ENCODE measurements around the gene PPIC. TPM values are rescaled to one million over a fixed set of nuclear protein-coding genes. Genes with fewer than 3 reads are reported as not detected.

The PPIC gene
- total RNA-seq, 1 experiment from 2014 or later: 45.8 TPM

- Histone ChIP-seq H3K36me3 (ENCODE audit: control insufficient read depth, insufficient read depth, low read length) (no peaks in the 10 kb centered on the region), H3K4me1 (ENCODE audit: control insufficient read depth, insufficient read depth, low read length) (no peaks in the 10 kb centered on the region; the same call in 1 of the 2 replicates), H3K4me3 (ENCODE audit: low read depth in 2 of 2, low read length in 2 of 2) (no peak overlapping the region), H3K9me3 (ENCODE audit: control insufficient read depth, insufficient read depth, low read depth, low read length) (no peaks in the 10 kb centered on the region), H3K27me3 (ENCODE audit: control insufficient read depth, insufficient read depth, low read length) (peaks cover 42% of the 10 kb centered on the region), H3K27ac (ENCODE audit: low read length) (no peak overlapping the region)
- in situ Hi-C loops (cut with HindIII; ENCODE audit: low pct_unique_long_range_greater_than_20kb, low sequenced_read_pairs) (no loop called here), intact Hi-C loops (cut with micrococcal nuclease; ENCODE audit: unreplicated experiment) (no loop called here)
- TF ChIP-seq CTCF (IDR thresholded peaks at IDR 0.05) (no peak), REST (IDR thresholded peaks at IDR 0.05; ENCODE audit: insufficient read depth in 1 of 2, low read depth in 2 of 2, low read length in 1 of 2) (no peak), POLR2AphosphoS5 (IDR thresholded peaks at IDR 0.05; ENCODE audit: low read depth, low read length) (no peak), SIN3A (IDR thresholded peaks at IDR 0.05; ENCODE audit: borderline replicate concordance, insufficient read depth, low read depth, low read length) (no peak), TCF7L2 (IDR thresholded peaks at IDR 0.05; ENCODE audit: low read depth, low read length) (no peak)
- no TSS peak for BruUV-seq (replicated peaks)
- POLR2A ChIA-PET: no interaction called here
- ATAC-seq: no peak
- CTCF ChIA-PET: no interaction called here
- no peak for DNase-seq (ENCODE audit: low read depth, low spot score)
Measured at GRCh38 chr5:123084730-123085605, 48.4 kb upstream of the PPIC start.

GRCh38 chr5:123083298-123083697, 46.8 kb upstream of the PPIC start:
- ATAC-seq (no peak), DNase-seq (ENCODE audit: low read depth, low spot score) (no peak)
- in situ Hi-C loops (cut with HindIII; ENCODE audit: low pct_unique_long_range_greater_than_20kb, low sequenced_read_pairs): no loop called here
- no TSS peak for BruUV-seq (replicated peaks)
- Histone ChIP-seq H3K4me1 (ENCODE audit: control insufficient read depth, insufficient read depth, low read length) (no peaks in the 10 kb centered on the region; the same call in 1 of the 2 replicates), H3K27ac (ENCODE audit: low read length) (no peak overlapping the region), H3K36me3 (ENCODE audit: control insufficient read depth, insufficient read depth, low read length) (no peaks in the 10 kb centered on the region), H3K4me3 (ENCODE audit: low read depth in 2 of 2, low read length in 2 of 2) (no peak overlapping the region), H3K27me3 (ENCODE audit: control insufficient read depth, insufficient read depth, low read length) (peaks cover 43% of the 10 kb centered on the region), H3K9me3 (ENCODE audit: control insufficient read depth, insufficient read depth, low read depth, low read length) (no peaks in the 10 kb centered on the region)
- intact Hi-C loops (cut with micrococcal nuclease; ENCODE audit: unreplicated experiment): no loop called here
- TF ChIP-seq CTCF (IDR thresholded peaks at IDR 0.05) (no peak), SIN3A (IDR thresholded peaks at IDR 0.05; ENCODE audit: borderline replicate concordance, insufficient read depth, low read depth, low read length) (no peak), REST (IDR thresholded peaks at IDR 0.05; ENCODE audit: insufficient read depth in 1 of 2, low read depth in 2 of 2, low read length in 1 of 2) (no peak), TCF7L2 (IDR thresholded peaks at IDR 0.05; ENCODE audit: low read depth, low read length) (no peak), POLR2AphosphoS5 (IDR thresholded peaks at IDR 0.05; ENCODE audit: low read depth, low read length) (no peak)
- ChIA-PET POLR2A (no interaction called here), CTCF (no interaction called here)

Measured in Panc1 (cell line).